Measurements from ENCODE around the gene ZNF146.
"Not testable (repeated sequence)": the region's sequence is repeated elsewhere in the genome, so short reads cannot be mapped to it uniquely, and the experiment has no call there.

The ZNF146 gene

GRCh38 chr19:36214386-36215275, at the start of gene ZNF146, which contains the start of gene ZNF565:
TSS of gene ZNF146 (plus strand) at chr19:36215106. CDS start at chr19:36236441, 21,335 bp downstream.
TSS of gene ZNF565 (minus strand) at chr19:36214665. CDS start at chr19:36201985, 12,680 bp downstream.
- peak; percentile 99 for DNase-seq

- DNase-seq, result no peak
Observed at GRCh38 chr19:36169084-36169760, 45.7 kb upstream of the ZNF146 start.

- no peak for DNase-seq
Observed at GRCh38 chr19:36172852-36173251, 42.1 kb upstream of the ZNF146 start.

- not testable (repeated sequence) for DNase-seq
Observed at GRCh38 chr19:36173846-36174245, 41.1 kb upstream of the ZNF146 start.

- not testable (repeated sequence) for DNase-seq
Observed at GRCh38 chr19:36179077-36179476, 35.8 kb upstream of the ZNF146 start.

- peak; percentile 79 for DNase-seq
Observed at GRCh38 chr19:36182612-36183244, 32.2 kb upstream of the ZNF146 start.

- no peak for DNase-seq
Observed at GRCh38 chr19:36183245-36183628, 31.7 kb upstream of the ZNF146 start.

- not testable (repeated sequence) for DNase-seq
Observed at GRCh38 chr19:36186722-36187121, 28.2 kb upstream of the ZNF146 start.

- DNase-seq, result no peak
Observed at GRCh38 chr19:36196249-36196648, 18.7 kb upstream of the ZNF146 start.

GRCh38 chr19:36198119-36198518, 16.8 kb upstream of the ZNF146 start:
- no peak for DNase-seq

- DNase-seq, result no peak
Observed at GRCh38 chr19:36201684-36202083, 13.2 kb upstream of the ZNF146 start.

GRCh38 chr19:36203293-36203692, 11.6 kb upstream of the ZNF146 start:
- DNase-seq, result no peak

GRCh38 chr19:36207605-36208252, 7.2 kb upstream of the ZNF146 start:
- no peak for DNase-seq

- no peak for DNase-seq
Observed at GRCh38 chr19:36209372-36209771, 5.5 kb upstream of the ZNF146 start.

- DNase-seq, result no peak
Observed at GRCh38 chr19:36210497-36210896, 4.4 kb upstream of the ZNF146 start.

GRCh38 chr19:36212895-36213294, 2.0 kb upstream of the ZNF146 start:
- DNase-seq, result no peak

- DNase-seq, result no peak
Observed at GRCh38 chr19:36215276-36216123, 594 bp downstream of the ZNF146 start.

- no peak for DNase-seq
Observed at GRCh38 chr19:36221474-36221873, 6.6 kb downstream of the ZNF146 start.

- DNase-seq, result no peak
Observed at GRCh38 chr19:36222503-36222902, 7.6 kb downstream of the ZNF146 start.

GRCh38 chr19:36225219-36225892, 10.4 kb downstream of the ZNF146 start:
- DNase-seq, result no peak

GRCh38 chr19:36233626-36234025, 18.7 kb downstream of the ZNF146 start:
- not testable (repeated sequence) for DNase-seq
